ENCODE measurements around the gene TFF2.

DNA sequence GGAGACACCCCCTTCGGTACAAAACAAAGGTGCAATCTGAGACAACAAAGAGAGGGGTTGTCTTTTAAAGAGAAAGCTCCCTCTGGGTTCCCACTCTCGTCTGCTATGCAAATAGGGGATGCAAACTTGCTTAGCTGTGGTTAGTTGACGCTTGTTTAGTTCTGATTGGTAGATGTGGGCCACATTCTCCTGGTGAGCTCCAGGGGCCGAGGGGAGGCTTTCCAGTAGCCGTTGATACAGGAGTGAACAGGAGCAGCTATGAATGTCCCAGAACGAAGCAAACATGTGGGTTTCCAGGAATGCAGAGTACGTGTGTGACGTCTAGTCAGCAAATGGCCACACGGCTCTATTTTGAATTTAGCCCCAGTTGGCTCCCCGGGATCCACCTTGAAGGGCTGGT lies 14.7 kb downstream of the TFF2 start:
- TF ChIP-seq CTCF (conservative IDR thresholded peaks at IDR 0.05; ENCODE audit: low read length) = no peak
- no peak for TF ChIP-seq EZH2phosphoT487 (IDR thresholded peaks at IDR 0.05; ENCODE audit: borderline replicate concordance)

Data from Loucy (cell line).